Mesenchymal stem cell (in vitro differentiated cells and primary cell): Measurements from ENCODE around the gene RCAN3.
A peak's percentile ranks its signal among the peaks of the same experiment; 100 is the strongest.

Experiments used
- DNase-seq: peaks from one replicate; pipeline ENCODE4 v3.0.0-alpha.2; 2013
- H2AFZ ChIP-seq: one replicate; pipeline ENCODE4 v1.6.1; 2013; ENCODE audit warnings: low read depth, mild to moderate bottlenecking, control low read depth, inconsistent platforms, low read length, moderate library complexity
- H2AK5ac ChIP-seq: 2 replicates; pipeline ENCODE4 v1.6.1; 2013; ENCODE audit warnings: low read length, moderate library complexity, mild to moderate bottlenecking, inconsistent platforms; ENCODE audit not compliant: severe bottlenecking
- H2BK120ac ChIP-seq: one replicate; pipeline ENCODE4 v1.6.1; 2013; ENCODE audit warnings: low read depth, mild to moderate bottlenecking, inconsistent platforms, low read length, moderate library complexity
- H2BK12ac ChIP-seq, 2 experiments: one replicate each; pipeline ENCODE4 v1.6.1; 2013; ENCODE audit warnings: inconsistent platforms in 2 of 2, low read length in 2 of 2, mild to moderate bottlenecking in 2 of 2, moderate library complexity in 2 of 2, control low read depth in 1 of 2
- H2BK15ac ChIP-seq: one replicate; pipeline ENCODE4 v1.6.1; 2013; ENCODE audit warnings: mild to moderate bottlenecking, low read depth, inconsistent platforms; ENCODE audit not compliant: poor library complexity, severe bottlenecking
- H2BK5ac ChIP-seq: 2 replicates; pipeline ENCODE4 v1.6.1; 2013; ENCODE audit warnings: low read depth, mild to moderate bottlenecking, low read length, control low read depth, inconsistent platforms; ENCODE audit not compliant: poor library complexity, severe bottlenecking
- H3K14ac ChIP-seq, 2 experiments: one replicate each; pipeline ENCODE4 v1.6.1; 2013; ENCODE audit warnings: inconsistent platforms in 2 of 2, low read length in 2 of 2, control low read depth in 1 of 2, mild to moderate bottlenecking in 1 of 2, moderate library complexity in 1 of 2
- H3K18ac ChIP-seq, 2 experiments: one replicate each; pipeline ENCODE4 v1.6.1; 2013; ENCODE audit warnings: inconsistent platforms in 2 of 2, low read length in 2 of 2, control low read depth in 1 of 2, low read depth in 1 of 2, mild to moderate bottlenecking in 1 of 2
- H3K23ac ChIP-seq, 2 experiments: one replicate each; pipeline ENCODE4 v1.6.1; 2013; ENCODE audit warnings: inconsistent platforms in 2 of 2, low read length in 2 of 2, mild to moderate bottlenecking in 2 of 2, moderate library complexity in 2 of 2, control low read depth in 1 of 2
- H3K27ac ChIP-seq: 2 replicates; pipeline ENCODE4 v1.5.1; 2013; ENCODE audit warnings: mild to moderate bottlenecking, moderate library complexity, low read length, control low read depth, inconsistent platforms; ENCODE audit not compliant: poor library complexity, severe bottlenecking
- H3K27me3 ChIP-seq, 2 experiments: 2 replicates each; pipeline versions ENCODE4 v1.6.1 to v1.7.0; 2013; ENCODE audit warnings: low read length in 2 of 2, mild to moderate bottlenecking in 2 of 2, moderate library complexity in 2 of 2, control low read depth in 1 of 2, inconsistent platforms in 1 of 2; ENCODE audit not compliant: control insufficient read depth in 1 of 2, insufficient read depth in 1 of 2
- H3K36me3 ChIP-seq, 2 experiments: 2 replicates each; pipeline versions ENCODE4 v1.6.1 to v1.7.0; 2013; ENCODE audit warnings: low read length in 2 of 2, control low read depth in 1 of 2, inconsistent platforms in 1 of 2, low read depth in 1 of 2, mild to moderate bottlenecking in 1 of 2; ENCODE audit not compliant: insufficient read depth in 2 of 2, control insufficient read depth in 1 of 2
- H3K4ac ChIP-seq, 2 experiments: one replicate each; pipeline ENCODE4 v1.6.1; 2013; ENCODE audit warnings: inconsistent platforms in 2 of 2, low read length in 2 of 2, mild to moderate bottlenecking in 2 of 2, moderate library complexity in 2 of 2, control low read depth in 1 of 2, low read depth in 1 of 2
- H3K4me1 ChIP-seq: 2 replicates; pipeline ENCODE4 v1.6.1; 2013; ENCODE audit warnings: low read depth, low read length, control low read depth; ENCODE audit not compliant: control insufficient read depth, insufficient read depth
- H3K4me2 ChIP-seq: 2 replicates; pipeline ENCODE4 v1.6.1; 2013; ENCODE audit warnings: low read length, mild to moderate bottlenecking, inconsistent platforms; ENCODE audit not compliant: poor library complexity, severe bottlenecking
- H3K4me3 ChIP-seq, 2 experiments: 2 replicates each; pipeline versions ENCODE4 v1.5.1 to v1.7.0; 2013; ENCODE audit warnings: low read length in 2 of 2, mild to moderate bottlenecking in 2 of 2, control low read depth in 1 of 2, low read depth in 1 of 2; ENCODE audit not compliant: insufficient read depth in 1 of 2
- H3K79me1 ChIP-seq: replicated peaks from 2 replicates; pipeline ENCODE4 v1.6.1; 2013; ENCODE audit warnings: mild to moderate bottlenecking, control low read depth, low read length, inconsistent platforms; ENCODE audit not compliant: poor library complexity, severe bottlenecking
- H3K9ac ChIP-seq: 2 replicates; pipeline ENCODE4 v1.7.0; 2013; ENCODE audit warnings: mild to moderate bottlenecking, low read length, moderate library complexity
- H3K9me3 ChIP-seq: 2 replicates; pipeline ENCODE4 v1.7.0; 2013; ENCODE audit warnings: mild to moderate bottlenecking, low read length; ENCODE audit not compliant: control insufficient read depth
- H4K8ac ChIP-seq: one replicate; pipeline ENCODE4 v1.6.1; 2013; ENCODE audit warnings: inconsistent platforms, mild to moderate bottlenecking, low read length, moderate library complexity
- H4K91ac ChIP-seq: one replicate; pipeline ENCODE4 v1.6.1; 2013; ENCODE audit warnings: mild to moderate bottlenecking, low read length, inconsistent platforms
- WGBS: methylation state at CpG from one replicate; pipeline ENCODE4 v1.1.7; 2013; ENCODE audit warnings: mixed read lengths; 5-methylcytosine and 5-hydroxymethylcytosine counted together

Gene RCAN3

GRCh38 chr1:24465099-24465498 lies 37.5 kb upstream of the RCAN3 start:
- Histone ChIP-seq H3K4me2 (no peak overlapping the region), H3K18ac (no peak overlapping the region), H2BK120ac (no peak overlapping the region), H3K4me3 (no peak overlapping the region), H3K79me1 (no peaks in the 10 kb centered on the region), H3K4me1 (peaks cover 8% of the 10 kb centered on the region), H3K23ac (no peak overlapping the region), H3K27me3 (peaks cover 0 to 39% of the 10 kb centered on the region in 2 experiments), H3K14ac (no peak overlapping the region), H3K27ac (no peak overlapping the region), H2BK12ac (no peak overlapping the region), H2AK5ac (no peak overlapping the region), H3K36me3 (peaks cover 9 to 32% of the 10 kb centered on the region in 2 experiments), H2BK15ac (no peak overlapping the region), H2BK5ac (no peak overlapping the region), H3K4ac (no peak overlapping the region), H2AFZ (no peak overlapping the region), H4K91ac (no peak overlapping the region), H3K9ac (no peak overlapping the region), H4K8ac (no peak overlapping the region), H3K9me3 (no peaks in the 10 kb centered on the region)
- no peak for DNase-seq
- WGBS = 77% methylated on average over 4 of the region's 4 CpGs

GRCh38 chr1:24465638-24466037 lies 37.0 kb upstream of the RCAN3 start:
- no peak overlapping the region for H3K4me2 ChIP-seq
- H4K91ac ChIP-seq = no peak overlapping the region
- no peak overlapping the region for H3K27ac ChIP-seq
- H3K23ac ChIP-seq = no peak overlapping the region
- no peak overlapping the region for H2BK120ac ChIP-seq
- H2AK5ac ChIP-seq = no peak overlapping the region
- no peak overlapping the region for H3K18ac ChIP-seq
- H2BK12ac ChIP-seq = no peak overlapping the region
- peaks cover 9 to 27% of the 10 kb centered on the region in 2 experiments for H3K36me3 ChIP-seq
- H3K4me3 ChIP-seq = no peak overlapping the region
- DNase-seq = no peak
- H3K9me3 ChIP-seq = no peaks in the 10 kb centered on the region
- no peaks in the 10 kb centered on the region for H3K79me1 ChIP-seq
- no peak overlapping the region for H2AFZ ChIP-seq
- H2BK15ac ChIP-seq = no peak overlapping the region
- no peak overlapping the region for H3K14ac ChIP-seq
- H3K9ac ChIP-seq = no peak overlapping the region
- peaks cover 0 to 45% of the 10 kb centered on the region in 2 experiments for H3K27me3 ChIP-seq
- H4K8ac ChIP-seq = peak overlapping the region; percentile 32
- no peak overlapping the region for H3K4ac ChIP-seq
- WGBS = 100% methylated on average over 1 of the region's 2 CpGs
- peaks cover 5% of the 10 kb centered on the region for H3K4me1 ChIP-seq
- no peak overlapping the region for H2BK5ac ChIP-seq

GRCh38 chr1:24468685-24469316 lies 33.8 kb upstream of the RCAN3 start:
- WGBS = 95% methylated on average over 10 of the region's 11 CpGs
- peak; percentile 6 for DNase-seq
- no peak overlapping the region for H3K4ac ChIP-seq
- no peak overlapping the region for H4K8ac ChIP-seq
- H3K27ac ChIP-seq = no peak overlapping the region
- no peak overlapping the region for H2BK15ac ChIP-seq
- H2BK5ac ChIP-seq = no peak overlapping the region
- no peak overlapping the region for H2AFZ ChIP-seq
- H3K18ac ChIP-seq = no peak overlapping the region
- H3K4me1 ChIP-seq = peaks cover 4% of the 10 kb centered on the region
- no peak overlapping the region for H3K23ac ChIP-seq
- H4K91ac ChIP-seq = no peak overlapping the region
- H3K9ac ChIP-seq = no peak overlapping the region
- no peak overlapping the region for H2AK5ac ChIP-seq
- H3K9me3 ChIP-seq = no peaks in the 10 kb centered on the region
- no peak overlapping the region for H2BK120ac ChIP-seq
- no peaks in the 10 kb centered on the region for H3K79me1 ChIP-seq
- peaks cover 0 to 60% of the 10 kb centered on the region in 2 experiments for H3K27me3 ChIP-seq
- H3K4me3 ChIP-seq = no peak overlapping the region
- no peak overlapping the region for H3K4me2 ChIP-seq
- peaks cover 9 to 25% of the 10 kb centered on the region in 2 experiments for H3K36me3 ChIP-seq
- no peak overlapping the region for H2BK12ac ChIP-seq
- no peak overlapping the region for H3K14ac ChIP-seq

- Histone ChIP-seq H3K4me1 (no peaks in the 10 kb centered on the region), H3K4ac (no peak overlapping the region), H3K4me2 (no peak overlapping the region), H3K14ac (no peak overlapping the region), H3K4me3 (no peak overlapping the region), H3K18ac (no peak overlapping the region), H2BK120ac (no peak overlapping the region), H4K91ac (no peak overlapping the region), H3K36me3 (peaks cover 6 to 24% of the 10 kb centered on the region in 2 experiments), H2AK5ac (no peak overlapping the region), H3K79me1 (no peaks in the 10 kb centered on the region), H2BK5ac (no peak overlapping the region), H3K9ac (no peak overlapping the region), H3K27me3 (peaks cover 0 to 54% of the 10 kb centered on the region in 2 experiments), H3K23ac (no peak overlapping the region), H2AFZ (no peak overlapping the region), H4K8ac (no peak overlapping the region), H3K27ac (no peak overlapping the region), H3K9me3 (no peaks in the 10 kb centered on the region), H2BK12ac (no peak overlapping the region), H2BK15ac (no peak overlapping the region)
- 100% methylated on average over 2 of the region's 2 CpGs for WGBS
- no peak for DNase-seq
These were observed 32.0 kb upstream of the RCAN3 start for GRCh38 chr1:24470592-24470991.
